Heart left ventricle (tissue), 16 donors: ENCODE results near the gene WHAMM. TPM values are rescaled to one million over a fixed set of nuclear protein-coding genes. Genes with fewer than 3 reads are reported as not detected.

Experiments
- ATAC-seq, 4 donors: fragments of 200-7000 bp; cut with Tn5 transposase; one replicate each; pipeline ENCODE4 v1.9.1; 2020 to 2022; ENCODE audit warnings: moderate library complexity in 4 of 4, mild to moderate bottlenecking in 3 of 4, moderate number of reproducible peaks in 1 of 4
- DNase-seq, 5 donors: peaks; one replicate each; pipeline ENCODE4 v3.0.0-alpha.2; 2020
- H3K27ac ChIP-seq, 12 donors: fragments of 200-600 bp; sonication (generic) in 4 of 12; one replicate each; pipeline versions ENCODE4 v1.5.0 to v1.8.0; 2016 to 2022; ENCODE audit warnings: mild to moderate bottlenecking in 2 of 12
- H3K27me3 ChIP-seq, 9 donors: fragments of 200-600 bp; sonication (generic) in 2 of 9; one replicate each; pipeline versions ENCODE4 v1.5.1 to v1.8.0; 2016 to 2022; ENCODE audit warnings: mild to moderate bottlenecking in 3 of 9
- H3K36me3 ChIP-seq, 9 donors: fragments of 200-600 bp; sonication (generic) in 2 of 9; one replicate each; pipeline versions ENCODE4 v1.5.0 to v1.8.0; 2018 to 2022; ENCODE audit warnings: mild to moderate bottlenecking in 2 of 9
- H3K4me1 ChIP-seq, 12 donors: fragments of 200-600 bp; sonication (generic) in 4 of 12; one replicate each; pipeline versions ENCODE4 v1.5.0 to v1.8.0; 2016 to 2022; ENCODE audit warnings: mild to moderate bottlenecking in 3 of 12
- H3K4me3 ChIP-seq, 12 donors: fragments of 200-600 bp; sonication (generic) in 4 of 12; one replicate each; pipeline versions ENCODE4 v1.5.0 to v1.8.0; 2017 to 2022; ENCODE audit warnings: mild to moderate bottlenecking in 9 of 12, moderate library complexity in 4 of 12
- H3K9me3 ChIP-seq, 12 donors: fragments of 200-600 bp; sonication (generic) in 4 of 12; one replicate each; pipeline versions ENCODE4 v1.5.0 to v1.8.0; 2016 to 2022; ENCODE audit warnings: mild to moderate bottlenecking in 1 of 12
- POLR2A ChIP-seq, 2 donors: fragments of 450-650 bp; IDR thresholded peaks; one replicate each; pipeline ENCODE4 v1.6.1; 2017; ENCODE audit warnings: antibody characterized with exemption in 2 of 2, mild to moderate bottlenecking in 2 of 2, moderate library complexity in 2 of 2
- WGBS, 4 donors: extraction: QIAGEN DNeasy Blood & Tissue Kit in 2 of 4; methylation state at CpG; one replicate each; pipeline versions ENCODE4 v1.1.5 to v1.1.7; 2013 to 2018; 5-methylcytosine and 5-hydroxymethylcytosine counted together
- intact Hi-C, 10 donors: fragments of 100-400 bp; cut with DNase I; formaldehyde crosslinking; loops; one replicate each; pipeline versions ENCODE4 v1.11.1 to v1.14.2; 2022
- polyA plus RNA-seq, 2 donors: library from polyadenylated mRNA; stranded (reverse); fragments of 200-250 nt; gene quantifications; one replicate each; pipeline ENCODE4 v1.2.3, GENCODE V29; 2013
- total RNA-seq, 9 donors: library from RNA; depleted of rRNA in 2 of 9; stranded (reverse); fragments of >200 nt in 2 of 9; fragmentation: NEBNext Ultra II Directional in 3 of 9; extraction: Animal tissue kit (Norgen Biotek cat#: 25700) in 3 of 9; gene quantifications; one replicate each; pipeline versions ENCODE4 v1.1.0 to v1.2.4, GENCODE V29; 2016 to 2023
- TF ChIP-seq, protein P1 (sequence below), 12 donors: fragments of 200-600 bp; sonication (generic) in 4 of 12; IDR thresholded peaks; one replicate each; pipeline versions ENCODE4 v1.5.0 to v1.8.0; 2018 to 2022; ENCODE audit warnings: antibody characterized with exemption in 12 of 12, mild to moderate bottlenecking in 5 of 12
- donor health status: ischemic (EF 13 %, LVEDD 7.1; RV severe dilation, severe dysfunction).
- donor health status: healthy with polysubstance abuse.
- donor health status: DM: no; HTN: yes; CAD: no.
- donor health status: DM: no; HTN: no; CAD: no.
- donor health status: ischemic (EF 25% LVEDD 6.9; RV normal size, moderate dysfunction).
- donor health status: ischemic (EF 25% LVEDD 5.7; RV mildly dilated, moderate dysfunction).
- donor health status: healthy.
- donor health status: DM: yes; HTN: yes; CAD: no.
- donor health status: ischemic (EF 35%, LVEDD 5.7; RV mildly dilated, moderate dysfunction).
- donor health status: nonischemic (EF 11% LVEDD 7.7; RV severe dilation, severe dysfunction).
- donor health status: DM: yes; HTN: yes; CAD: no.
- donor health status: PGD.
- donor health status: ischemic (EF 29% LVEDD 5.4; RV normal size, mild dysfunction).
- donor health status: nonischemic (EF 23%, LVEDD 6.1; RV moderate dilation, normal function).

The WHAMM gene
- total and polyA plus RNA-seq, 11 donors: 2.8 to 9.1 (median 6.3) TPM

DNA sequence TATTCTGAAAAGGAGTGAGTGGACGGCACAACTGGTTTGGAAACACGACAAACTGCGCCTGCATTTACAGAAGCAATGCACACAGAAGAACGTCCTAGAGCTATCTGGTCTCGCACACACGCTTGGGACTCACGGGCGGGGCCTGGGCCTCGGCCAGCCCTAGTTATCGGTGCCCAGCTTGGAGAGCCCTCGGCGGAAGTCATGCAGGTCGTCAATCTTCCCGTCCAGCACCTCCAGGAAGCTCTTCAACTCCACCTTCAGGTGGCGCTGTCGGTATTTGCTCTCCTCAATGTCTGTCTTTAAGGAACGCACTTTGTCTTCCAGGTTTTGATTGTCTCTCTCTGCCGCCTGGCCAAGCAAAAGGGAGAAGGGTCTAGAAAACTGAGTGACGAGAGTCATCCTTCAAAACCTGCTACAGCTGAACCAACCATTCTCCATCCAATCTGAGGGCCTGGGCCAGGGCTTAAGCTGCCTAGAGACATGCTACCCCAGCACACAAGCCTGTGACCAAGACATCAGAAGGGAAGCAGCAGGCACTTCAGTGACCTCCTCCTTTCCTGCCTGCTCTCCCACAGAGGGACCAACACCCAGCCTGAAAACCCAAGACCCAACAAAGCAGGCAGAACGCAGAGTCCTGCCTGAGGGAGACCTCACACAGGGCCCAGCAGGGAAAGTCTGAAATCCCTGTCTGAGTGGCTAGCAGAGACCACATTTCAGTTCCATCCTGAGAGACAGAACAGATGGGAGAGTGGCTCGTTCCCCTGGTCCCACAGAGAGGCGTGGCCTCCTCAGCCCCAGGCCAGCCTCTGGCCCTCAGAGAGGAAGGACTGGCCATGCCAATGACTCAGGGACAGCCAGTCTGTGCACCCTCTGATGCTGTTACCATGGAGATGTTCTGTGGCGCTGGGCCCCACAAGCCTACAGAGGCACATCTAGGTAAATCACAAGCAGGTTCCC is 40.4 kb downstream of the WHAMM start:
- WGBS, 4 donors: 12 to 18% (median 16%) methylated on average over 21 to 23 of the region's 23 CpGs
- ATAC-seq (peak; percentile 93 to 97 (median 94)), DNase-seq (peak; percentile 76 to 88 (median 83))
- no peaks in the 10 kb centered on the region for H3K27me3 ChIP-seq
- no peaks in the 10 kb centered on the region for H3K9me3 ChIP-seq
- peak overlapping the region in 5 of 12 donors; percentile 32 to 55 (median 42) for H3K27ac ChIP-seq
- peaks cover 0 to 10% (median 0%) of the 10 kb centered on the region in 9 donors for H3K36me3 ChIP-seq
- intact Hi-C loops: loop anchor here (1.0 to 10.0 kb wide), 5 partner anchors 135 to 152 kb away; partner anchors contain the start of gene RAMAC (in 6 of the 10)
- H3K4me3 ChIP-seq: peak overlapping the region in 7 of 12 donors; percentile 16 to 29 (median 21)
- peaks cover 0 to 16% (median 11%) of the 10 kb centered on the region in 12 donors for H3K4me1 ChIP-seq
- TF ChIP-seq POLR2A (IDR thresholded peaks at IDR 0.05): no peak
- TF ChIP-seq, protein P1, sequence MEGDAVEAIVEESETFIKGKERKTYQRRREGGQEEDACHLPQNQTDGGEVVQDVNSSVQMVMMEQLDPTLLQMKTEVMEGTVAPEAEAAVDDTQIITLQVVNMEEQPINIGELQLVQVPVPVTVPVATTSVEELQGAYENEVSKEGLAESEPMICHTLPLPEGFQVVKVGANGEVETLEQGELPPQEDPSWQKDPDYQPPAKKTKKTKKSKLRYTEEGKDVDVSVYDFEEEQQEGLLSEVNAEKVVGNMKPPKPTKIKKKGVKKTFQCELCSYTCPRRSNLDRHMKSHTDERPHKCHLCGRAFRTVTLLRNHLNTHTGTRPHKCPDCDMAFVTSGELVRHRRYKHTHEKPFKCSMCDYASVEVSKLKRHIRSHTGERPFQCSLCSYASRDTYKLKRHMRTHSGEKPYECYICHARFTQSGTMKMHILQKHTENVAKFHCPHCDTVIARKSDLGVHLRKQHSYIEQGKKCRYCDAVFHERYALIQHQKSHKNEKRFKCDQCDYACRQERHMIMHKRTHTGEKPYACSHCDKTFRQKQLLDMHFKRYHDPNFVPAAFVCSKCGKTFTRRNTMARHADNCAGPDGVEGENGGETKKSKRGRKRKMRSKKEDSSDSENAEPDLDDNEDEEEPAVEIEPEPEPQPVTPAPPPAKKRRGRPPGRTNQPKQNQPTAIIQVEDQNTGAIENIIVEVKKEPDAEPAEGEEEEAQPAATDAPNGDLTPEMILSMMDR (IDR thresholded peaks at IDR 0.05): peak; percentile 58 to 89 (median 72)

DNA sequence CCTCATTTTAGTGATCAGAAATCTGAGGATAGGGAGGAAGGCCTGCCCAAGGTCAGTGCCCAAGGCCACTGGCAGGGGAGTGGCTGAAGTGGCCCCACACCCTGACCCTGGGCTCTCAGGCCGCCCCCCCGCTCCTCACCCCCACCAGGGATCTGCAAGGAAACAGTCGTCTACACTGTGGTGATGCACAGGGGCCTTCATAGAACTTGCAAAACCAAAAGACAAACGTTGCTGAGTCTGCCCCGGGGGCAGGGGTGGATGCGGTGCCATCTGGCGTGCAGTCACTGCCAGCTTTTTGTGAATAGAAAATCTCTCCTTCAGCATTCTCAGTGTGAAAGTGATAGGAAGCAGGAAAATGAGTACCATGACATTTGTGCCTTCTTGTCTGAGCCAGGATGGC is 41.3 kb downstream of the WHAMM start:
- DNase-seq: no peak
- intact Hi-C loops: loop anchor here (1.0 to 10.0 kb wide), 5 partner anchors 134 to 152 kb away; partner anchors contain the start of gene RAMAC (in 6 of the 10)
- no peak for TF ChIP-seq POLR2A (IDR thresholded peaks at IDR 0.05)
- TF ChIP-seq, protein P1 (IDR thresholded peaks at IDR 0.05): no peak
- Histone ChIP-seq H3K27ac (no peak overlapping the region), H3K36me3 (peaks cover 0 to 10% (median 0%) of the 10 kb centered on the region in 9 donors), H3K9me3 (no peaks in the 10 kb centered on the region), H3K4me1 (peaks cover 0 to 18% (median 13%) of the 10 kb centered on the region in 12 donors), H3K27me3 (no peaks in the 10 kb centered on the region), H3K4me3 (no peak overlapping the region)
- no peak for ATAC-seq
- 79 to 82% (median 80%) methylated on average over 7 of the region's 7 CpGs for WGBS, 4 donors

DNA sequence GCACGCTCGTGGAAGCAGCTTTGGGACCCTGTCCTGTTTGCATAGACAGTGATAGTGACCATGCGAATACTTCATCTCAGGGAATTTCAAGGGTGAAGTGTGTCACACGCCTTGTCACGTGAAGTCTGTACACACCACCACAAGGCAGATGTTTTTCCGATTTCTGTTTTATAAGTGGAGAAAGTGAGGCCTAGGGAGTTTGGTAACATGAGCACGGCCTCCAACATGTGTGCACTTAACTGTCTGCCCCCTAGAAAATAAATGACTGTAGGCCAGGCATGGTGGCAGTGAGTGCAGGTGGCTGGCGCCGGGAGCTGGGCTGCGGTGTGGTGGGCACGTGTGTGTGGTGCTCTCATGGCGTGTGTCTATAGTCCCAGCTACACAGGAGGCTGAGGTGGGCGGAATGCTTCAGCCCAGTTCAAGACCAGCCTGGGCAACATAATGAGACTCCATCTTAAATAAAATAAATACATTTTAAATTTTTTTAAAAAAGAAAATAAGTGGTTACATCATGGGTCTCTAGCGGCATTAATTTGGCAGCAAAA is 42.0 kb downstream of the WHAMM start:
- 88 to 96% (median 92%) methylated on average over 14 of the region's 14 CpGs for WGBS, 4 donors
- Histone ChIP-seq H3K27me3 (no peaks in the 10 kb centered on the region), H3K36me3 (peaks cover 0 to 10% (median 0%) of the 10 kb centered on the region in 9 donors), H3K4me1 (peaks cover 0 to 23% (median 13%) of the 10 kb centered on the region in 12 donors), H3K27ac (no peak overlapping the region), H3K9me3 (no peaks in the 10 kb centered on the region), H3K4me3 (no peak overlapping the region)
- ATAC-seq: no peak
- intact Hi-C loops: loop anchor here in 9 of 10 donors (2.0 to 10.0 kb wide), 4 partner anchors 133 to 151 kb away; partner anchors contain the start of gene RAMAC (in 6 of the 9)
- TF ChIP-seq, protein P1 (IDR thresholded peaks at IDR 0.05): no peak
- TF ChIP-seq POLR2A (IDR thresholded peaks at IDR 0.05): no peak
- no peak for DNase-seq
